Measurements from ENCODE around the gene SIN3B. TPM values are rescaled to one million over a fixed set of nuclear protein-coding genes. Genes with fewer than 3 reads are reported as not detected.

Gene SIN3B
- total and polyA plus RNA-seq, 2 experiments from 2014 or later: 14.9 to 18.7 TPM

DNA sequence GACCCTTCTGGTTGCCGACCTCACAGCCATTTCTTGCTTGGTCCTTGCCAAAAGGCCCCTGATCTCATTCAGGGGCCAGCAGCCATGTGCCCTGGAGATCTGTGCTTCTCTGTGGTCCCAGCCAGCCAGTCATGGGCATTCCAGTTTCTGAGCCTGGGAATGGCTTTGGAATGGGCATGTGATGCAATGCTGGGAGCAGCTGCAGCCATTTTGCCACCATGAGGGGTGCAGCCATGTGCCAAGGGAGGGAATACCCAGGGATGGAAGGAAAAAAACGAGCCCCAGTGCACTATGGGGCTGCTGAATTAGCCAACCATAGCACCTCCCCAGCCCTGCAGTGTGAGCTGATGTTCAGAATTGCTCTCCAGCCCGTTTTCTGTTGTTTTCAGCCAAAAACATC, 85.9 kb downstream of the SIN3B start:
- H3K9ac ChIP-seq: no peak overlapping the region
- no peaks in the 10 kb centered on the region for H3K79me2 ChIP-seq (ENCODE audit: insufficient read depth)
- no peaks in the 10 kb centered on the region for H3K9me3 ChIP-seq (ENCODE audit: low read depth)
- H3K27ac ChIP-seq: no peak overlapping the region
- DNase-seq: no peak
- H3K9me2 ChIP-seq (ENCODE audit: insufficient read depth): no peaks in the 10 kb centered on the region
- no peak overlapping the region for H3K4me3 ChIP-seq
- H3K36me3 ChIP-seq (ENCODE audit: low read depth): no peaks in the 10 kb centered on the region
- no peak for TF ChIP-seq EZH2 (IDR thresholded peaks at IDR 0.05; ENCODE audit: insufficient read depth, poor library complexity, severe bottlenecking)
- no peak for TF ChIP-seq EZH2phosphoT487 (IDR thresholded peaks at IDR 0.05; ENCODE audit: insufficient read depth, low read depth)
- in situ Hi-C loops (cut with MboI): no loop called here
- H3K4me2 ChIP-seq (ENCODE audit: unreplicated experiment): no peak overlapping the region
- H2AFZ ChIP-seq: no peak overlapping the region
- 0 out of 2 replicates have a peak, but pooled peaks cover 6% of the 10 kb centered on the region for H3K27me3 ChIP-seq (replicated peaks; ENCODE audit: insufficient read depth)
- 0 to 13% methylated on average over 3 of the region's 3 CpGs for WGBS, 2 experiments (ENCODE audit: low coverage in 1 of 2, low lambda C conversion rate in 2 of 2, missing lambda C conversion rate in 2 of 2)
- no peaks in the 10 kb centered on the region for H4K20me1 ChIP-seq (ENCODE audit: insufficient read depth)
- no peaks in the 10 kb centered on the region for H3K4me1 ChIP-seq (ENCODE audit: insufficient read depth)
- H3F3A ChIP-seq (ENCODE audit: insufficient read depth): no peaks in the 10 kb centered on the region

DNA sequence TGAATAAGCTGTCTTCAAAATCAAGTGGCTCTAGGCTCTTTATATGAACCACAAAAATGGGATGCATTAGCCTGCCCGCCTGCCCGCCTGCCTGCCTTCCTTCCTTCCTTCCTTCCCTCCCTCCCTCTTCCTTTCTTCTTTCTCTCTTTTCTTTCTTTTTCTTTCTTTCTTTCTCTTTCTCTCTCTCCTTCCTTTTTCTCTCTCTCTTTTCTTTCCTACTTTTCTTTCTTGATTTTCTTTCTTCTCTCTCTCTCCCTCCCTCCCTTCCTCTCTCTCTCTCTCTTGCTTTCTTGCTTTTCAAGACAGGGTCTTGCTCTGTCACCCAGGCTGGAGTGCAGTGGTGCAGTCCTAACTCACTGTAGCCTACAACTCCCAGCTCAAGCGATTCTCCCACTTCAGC, 86.5 kb downstream of the SIN3B start:
- no peak overlapping the region for H3K27ac ChIP-seq
- in situ Hi-C loops (cut with MboI): no loop called here
- no peak for DNase-seq
- TF ChIP-seq EZH2phosphoT487 (IDR thresholded peaks at IDR 0.05; ENCODE audit: insufficient read depth, low read depth) (no peak), EZH2 (IDR thresholded peaks at IDR 0.05; ENCODE audit: insufficient read depth, poor library complexity, severe bottlenecking) (no peak)
- H3F3A ChIP-seq (ENCODE audit: insufficient read depth): no peaks in the 10 kb centered on the region
- no peak overlapping the region for H3K9ac ChIP-seq
- H2AFZ ChIP-seq: no peak overlapping the region
- no peaks in the 10 kb centered on the region for H3K79me2 ChIP-seq (ENCODE audit: insufficient read depth)
- no peak overlapping the region for H3K4me3 ChIP-seq
- H3K4me1 ChIP-seq (ENCODE audit: insufficient read depth): no peaks in the 10 kb centered on the region
- WGBS, 2 experiments (ENCODE audit: low coverage in 1 of 2, low lambda C conversion rate in 2 of 2, missing lambda C conversion rate in 2 of 2): 44 to 49% methylated on average over 3 of the region's 3 CpGs
- H3K36me3 ChIP-seq (ENCODE audit: low read depth): no peaks in the 10 kb centered on the region
- H3K9me2 ChIP-seq (ENCODE audit: insufficient read depth): no peaks in the 10 kb centered on the region
- 0 out of 2 replicates have a peak, but pooled peaks cover 6% of the 10 kb centered on the region for H3K27me3 ChIP-seq (replicated peaks; ENCODE audit: insufficient read depth)
- no peaks in the 10 kb centered on the region for H4K20me1 ChIP-seq (ENCODE audit: insufficient read depth)
- H3K4me2 ChIP-seq (ENCODE audit: unreplicated experiment): no peak overlapping the region
- H3K9me3 ChIP-seq (ENCODE audit: low read depth): no peaks in the 10 kb centered on the region

DNA sequence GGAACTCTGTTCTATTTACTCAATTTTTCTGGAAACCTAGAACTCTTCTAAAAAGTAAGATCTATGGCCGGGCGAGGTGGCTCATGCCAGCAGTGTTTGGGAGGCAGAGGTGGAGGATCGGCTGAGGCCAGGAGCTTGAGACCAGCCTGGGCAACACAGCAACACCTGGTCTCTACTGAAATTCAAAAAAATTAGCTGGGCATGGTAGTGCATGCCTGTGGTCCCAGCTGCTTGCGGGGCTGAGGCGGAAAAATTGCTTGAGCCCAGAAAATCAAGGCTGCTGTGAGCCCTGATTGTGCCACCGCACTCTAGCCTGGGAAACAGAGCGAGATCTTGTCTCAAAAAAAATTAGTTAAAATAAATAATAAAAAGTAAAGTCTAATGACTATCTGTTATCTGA, 88.2 kb downstream of the SIN3B start:
- no peak for TF ChIP-seq EZH2phosphoT487 (IDR thresholded peaks at IDR 0.05; ENCODE audit: insufficient read depth, low read depth)
- TF ChIP-seq EZH2 (IDR thresholded peaks at IDR 0.05; ENCODE audit: insufficient read depth, poor library complexity, severe bottlenecking): no peak
- H2AFZ ChIP-seq: no peak overlapping the region
- H3K79me2 ChIP-seq (ENCODE audit: insufficient read depth): no peaks in the 10 kb centered on the region
- 54 to 59% methylated on average over 7 of the region's 7 CpGs for WGBS, 2 experiments (ENCODE audit: low coverage in 1 of 2, low lambda C conversion rate in 2 of 2, missing lambda C conversion rate in 2 of 2)
- no peaks in the 10 kb centered on the region for H3K9me2 ChIP-seq (ENCODE audit: insufficient read depth)
- in situ Hi-C loops (cut with MboI): no loop called here
- H3K36me3 ChIP-seq (ENCODE audit: low read depth): no peaks in the 10 kb centered on the region
- H3K4me1 ChIP-seq (ENCODE audit: insufficient read depth): no peaks in the 10 kb centered on the region
- no peaks in the 10 kb centered on the region for H3K9me3 ChIP-seq (ENCODE audit: low read depth)
- no peak overlapping the region for H3K4me3 ChIP-seq
- H3K9ac ChIP-seq: no peak overlapping the region
- H3K27me3 ChIP-seq (replicated peaks; ENCODE audit: insufficient read depth): 0 out of 2 replicates have a peak, but pooled peaks cover 6% of the 10 kb centered on the region
- no peaks in the 10 kb centered on the region for H4K20me1 ChIP-seq (ENCODE audit: insufficient read depth)
- H3K27ac ChIP-seq: no peak overlapping the region
- no peaks in the 10 kb centered on the region for H3F3A ChIP-seq (ENCODE audit: insufficient read depth)
- no peak overlapping the region for H3K4me2 ChIP-seq (ENCODE audit: unreplicated experiment)
- DNase-seq: no peak

DNA sequence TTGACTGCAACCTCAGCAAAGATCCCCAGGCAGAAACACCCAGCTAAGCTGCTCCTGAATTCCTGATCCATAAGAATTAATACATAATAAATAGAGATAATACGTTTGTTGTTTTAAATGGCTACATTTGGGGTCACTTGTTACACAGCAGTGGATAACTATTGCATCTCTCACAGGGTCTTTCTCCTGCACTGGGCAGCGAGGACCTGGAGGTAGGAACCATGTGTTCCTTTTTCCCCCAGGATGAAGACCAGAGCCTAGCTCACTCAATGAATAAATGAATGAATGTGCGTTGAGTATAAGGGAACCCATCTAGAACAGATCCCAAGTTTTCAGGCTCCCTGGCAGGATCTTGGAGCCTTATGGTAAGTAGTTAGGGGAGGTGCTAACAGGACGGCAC, 90.3 kb downstream of the SIN3B start:
- in situ Hi-C loops (cut with MboI): no loop called here
- no peak overlapping the region for H3K4me2 ChIP-seq (ENCODE audit: unreplicated experiment)
- no peaks in the 10 kb centered on the region for H3K36me3 ChIP-seq (ENCODE audit: low read depth)
- H3F3A ChIP-seq (ENCODE audit: insufficient read depth): no peaks in the 10 kb centered on the region
- H3K9me3 ChIP-seq (ENCODE audit: low read depth): no peaks in the 10 kb centered on the region
- no peak for DNase-seq
- no peak overlapping the region for H2AFZ ChIP-seq
- no peak overlapping the region for H3K9ac ChIP-seq
- H3K4me1 ChIP-seq (ENCODE audit: insufficient read depth): no peaks in the 10 kb centered on the region
- WGBS, 2 experiments (ENCODE audit: low coverage in 1 of 2, low lambda C conversion rate in 2 of 2, missing lambda C conversion rate in 2 of 2): 45 to 51% methylated on average over 4 of the region's 4 CpGs
- TF ChIP-seq EZH2phosphoT487 (IDR thresholded peaks at IDR 0.05; ENCODE audit: insufficient read depth, low read depth) (no peak), EZH2 (IDR thresholded peaks at IDR 0.05; ENCODE audit: insufficient read depth, poor library complexity, severe bottlenecking) (no peak)
- no peak overlapping the region for H3K27ac ChIP-seq
- no peak overlapping the region for H3K4me3 ChIP-seq
- no peaks in the 10 kb centered on the region for H4K20me1 ChIP-seq (ENCODE audit: insufficient read depth)
- H3K27me3 ChIP-seq (replicated peaks; ENCODE audit: insufficient read depth): 0 out of 2 replicates have a peak, but pooled peaks cover 6% of the 10 kb centered on the region
- H3K79me2 ChIP-seq (ENCODE audit: insufficient read depth): no peaks in the 10 kb centered on the region
- H3K9me2 ChIP-seq (ENCODE audit: insufficient read depth): no peaks in the 10 kb centered on the region

Measured in GM23248 (cell line).